Kidney epithelial cell (primary cell): Measurements from ENCODE around the gene ASB13. TPM values are rescaled to one million over a fixed set of nuclear protein-coding genes. Genes with fewer than 3 reads are reported as not detected.

Source experiments
- DNase-seq: peaks from one replicate; pipeline ENCODE4 v3.0.0-alpha.2; 2010; ENCODE audit warnings: low read depth
- H3K27me3 ChIP-seq: 2 replicates; pipeline ENCODE4 v1.6.0; 2011; ENCODE audit warnings: low read length; ENCODE audit not compliant: control insufficient read depth, insufficient read depth
- H3K36me3 ChIP-seq: 2 replicates; pipeline ENCODE4 v1.5.1; 2011; ENCODE audit warnings: low read length; ENCODE audit not compliant: control insufficient read depth, insufficient read depth
- H3K4me3 ChIP-seq: 2 replicates; pipeline ENCODE4 v1.5.1; 2011; ENCODE audit warnings: low read depth, mild to moderate bottlenecking, control low read depth, low read length
- CTCF ChIP-seq: IDR thresholded peaks from 2 replicates; pipeline ENCODE4 v1.5.1; 2011; ENCODE audit warnings: mild to moderate bottlenecking, moderate library complexity, low read length, control low read depth, inconsistent platforms; ENCODE audit not compliant: insufficient read depth, poor library complexity, severe bottlenecking
- total RNA-seq: library from RNA; depleted of rRNA; stranded (reverse); fragments of >200 nt; gene quantifications from 2 replicates; pipeline ENCODE4 v1.2.3, GENCODE V29; 2015

ASB13 gene
- 17.3 and 22.4 TPM in 2 replicates for total RNA-seq

GRCh38 chr10:5666008-5666840 is at the start of gene ASB13:
Gene ASB13 (minus strand): TSS chr10:5666595. CDS start chr10:5666551, 44 bp downstream.
- H3K27me3 ChIP-seq = no peaks in the 10 kb centered on the region
- no peak for DNase-seq
- H3K36me3 ChIP-seq = no peaks in the 10 kb centered on the region
- TF ChIP-seq CTCF = no peak
- H3K4me3 ChIP-seq = peak within 1 kb of the TSS; percentile 87

- DNase-seq = no peak
- no peak for TF ChIP-seq CTCF
- Histone ChIP-seq H3K27me3 (no peaks in the 10 kb centered on the region), H3K4me3 (no peak overlapping the region), H3K36me3 (no peaks in the 10 kb centered on the region)
Observed at GRCh38 chr10:5711642-5712041, 45.2 kb upstream of the ASB13 start.

GRCh38 chr10:5710859-5711258 is 44.5 kb upstream of the ASB13 start:
- H3K4me3 ChIP-seq = no peak overlapping the region
- TF ChIP-seq CTCF = no peak
- no peak for DNase-seq
- H3K27me3 ChIP-seq = no peaks in the 10 kb centered on the region
- no peaks in the 10 kb centered on the region for H3K36me3 ChIP-seq

- no peak overlapping the region for H3K4me3 ChIP-seq
- no peak for DNase-seq
- H3K27me3 ChIP-seq = no peaks in the 10 kb centered on the region
- TF ChIP-seq CTCF = no peak
- no peaks in the 10 kb centered on the region for H3K36me3 ChIP-seq
Observed at GRCh38 chr10:5709865-5710264, 43.5 kb upstream of the ASB13 start.

GRCh38 chr10:5708356-5708755 is 42.0 kb upstream of the ASB13 start:
- Histone ChIP-seq H3K27me3 (no peaks in the 10 kb centered on the region), H3K36me3 (no peaks in the 10 kb centered on the region), H3K4me3 (no peak overlapping the region)
- no peak for DNase-seq
- no peak for TF ChIP-seq CTCF

GRCh38 chr10:5698062-5698461 is 31.7 kb upstream of the ASB13 start:
- no peak for TF ChIP-seq CTCF

More at GRCh38 chr10:5698062-5698461, 31.7 kb upstream of the ASB13 start:
- H3K36me3 ChIP-seq = no peaks in the 10 kb centered on the region
- H3K27me3 ChIP-seq = no peaks in the 10 kb centered on the region
- DNase-seq = no peak
- no peak overlapping the region for H3K4me3 ChIP-seq
